Caco-2 (cell line): ENCODE data around the gene ASB10. TPM values are rescaled to one million over a fixed set of nuclear protein-coding genes. Genes with fewer than 3 reads are reported as not detected.

ENCODE experiments used
- BruUV-seq: library from RNA; stranded (reverse); fragments of 400-500 nt; replicated peaks from 2 replicates; lab custom pipeline; 2021; lab: Mats Ljungman, UMichigan
- CTCF ChIA-PET: fragments of 300-600 bp; sonication (Branson Sonifier 250); formaldehyde crosslinking; loops from one replicate; lab custom pipeline; 2022; ENCODE audit warnings: antibody characterized with exemption; lab: Charles Lee
- POLR2A ChIA-PET: fragments of 300-600 bp; sonication (Branson Sonifier 250); formaldehyde crosslinking; loops from one replicate; lab custom pipeline; 2022; ENCODE audit warnings: antibody characterized with exemption; lab: Charles Lee
- DNase-seq, 2 experiments: peaks; one replicate each; pipeline versions ENCODE4 v3.0.0 to v3.0.0-alpha.2; 2020 to 2022
- H3K27me3 ChIP-seq: replicated peaks from 2 replicates; pipeline ENCODE4 v1.6.0; 2011; ENCODE audit warnings: low read length; ENCODE audit not compliant: control insufficient read depth, insufficient read depth
- H3K36me3 ChIP-seq: 2 replicates; pipeline ENCODE4 v1.5.1; 2011; ENCODE audit warnings: low read length; ENCODE audit not compliant: control insufficient read depth, insufficient read depth
- H3K4me1 ChIP-seq: fragments of 250-450 bp; sonication (Bioruptor Pico); 2 replicates; pipeline ENCODE4 v1.5.1; 2020; ENCODE audit warnings: mild to moderate bottlenecking
- H3K4me3 ChIP-seq: 2 replicates; pipeline ENCODE4 v1.5.1; 2011; ENCODE audit warnings: low read depth, mild to moderate bottlenecking, control low read depth, low read length
- H3K9me3 ChIP-seq: fragments of 250-450 bp; sonication (Bioruptor Pico); 2 replicates; pipeline ENCODE4 v1.5.1; 2020; ENCODE audit warnings: mild to moderate bottlenecking, moderate library complexity
- H3K27ac Mint-ChIP-seq: one replicate; pipeline ENCODE4 v1.8.0; 2022; ENCODE audit warnings: mixed read lengths; ENCODE audit not compliant: unreplicated experiment
- H3K27me3 Mint-ChIP-seq: one replicate; pipeline ENCODE4 v1.8.0; 2022; ENCODE audit warnings: mixed read lengths; ENCODE audit not compliant: insufficient read depth, unreplicated experiment
- H3K36me3 Mint-ChIP-seq: one replicate; pipeline ENCODE4 v1.8.0; 2022; ENCODE audit warnings: mild to moderate bottlenecking, mixed read lengths; ENCODE audit not compliant: insufficient read depth, unreplicated experiment
- H3K4me1 Mint-ChIP-seq: one replicate; pipeline ENCODE4 v1.8.0; 2022; ENCODE audit warnings: low read depth, mixed read lengths; ENCODE audit not compliant: unreplicated experiment
- H3K4me3 Mint-ChIP-seq: one replicate; pipeline ENCODE4 v1.8.0; 2022; ENCODE audit warnings: mild to moderate bottlenecking, moderate library complexity, mixed read lengths; ENCODE audit not compliant: unreplicated experiment
- H3K9me3 Mint-ChIP-seq: one replicate; pipeline ENCODE4 v1.8.0; 2022; ENCODE audit warnings: mixed read lengths; ENCODE audit not compliant: unreplicated experiment
- CTCF ChIP-seq, 2 experiments: fragments of 200-600 bp in 1 of 2; IDR thresholded peaks; 1 replicate in 1 of 2; 2 replicates in 1 of 2; pipeline versions ENCODE4 v1.5.1 to v1.8.0; 2011 to 2022; ENCODE audit warnings: antibody characterized with exemption in 1 of 2, control low read depth in 1 of 2, inconsistent platforms in 1 of 2, low read depth in 1 of 2, low read length in 1 of 2, mild to moderate bottlenecking in 1 of 2, moderate library complexity in 1 of 2; ENCODE audit not compliant: insufficient read depth in 1 of 2, severe bottlenecking in 1 of 2, unreplicated experiment in 1 of 2
- intact Hi-C: fragments of 100-400 bp; cut with micrococcal nuclease; formaldehyde crosslinking; loops from one replicate; pipeline ENCODE4 v1.10.0; 2022; ENCODE audit not compliant: unreplicated experiment
- total RNA-seq: library from RNA; stranded (reverse); gene quantifications from 2 replicates; pipeline ENCODE4 v1.2.3, GENCODE V29; 2022

Gene ASB10
- total RNA-seq, 1 experiment from 2014 or later = not detected

DNA sequence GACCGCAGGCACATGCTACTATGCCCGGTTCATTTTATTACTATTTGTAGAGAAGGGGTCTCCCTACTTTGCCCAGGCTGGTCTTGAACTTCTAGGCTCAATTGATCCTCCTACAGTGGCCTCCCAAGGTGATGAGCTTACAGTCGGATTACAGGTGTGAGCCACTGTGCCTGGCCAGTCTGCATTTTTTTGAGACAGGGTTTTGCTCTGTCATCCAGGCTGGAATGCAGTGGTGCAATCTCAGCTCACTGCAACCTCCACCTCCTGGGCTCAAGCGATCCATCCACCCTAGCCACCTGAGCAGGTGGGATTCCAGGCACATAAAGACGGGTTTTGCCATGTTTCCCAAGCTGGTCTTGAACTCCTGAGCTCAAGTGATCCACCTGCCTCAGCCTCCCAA is 25.6 kb upstream of the ASB10 start:
- DNase-seq = peak in 1 of 2 experiments; percentile 31
- Histone ChIP-seq H3K36me3 (no peaks in the 10 kb centered on the region), H3K4me1 (no peaks in the 10 kb centered on the region), H3K4me3 (no peak overlapping the region), H3K9me3 (no peaks in the 10 kb centered on the region), H3K27me3 (no peaks in the 10 kb centered on the region)
- Mint-ChIP-seq H3K9me3 (no peaks in the 10 kb centered on the region), H3K27ac (no peak overlapping the region), H3K4me1 (peaks cover 8% of the 10 kb centered on the region), H3K4me3 (no peak overlapping the region), H3K36me3 (peaks cover 55% of the 10 kb centered on the region), H3K27me3 (peaks cover 3% of the 10 kb centered on the region)
- CTCF ChIA-PET = no interaction called here
- TF ChIP-seq CTCF (IDR thresholded peaks at IDR 0.05; ENCODE audit: insufficient read depth in 1 of 2, low read depth in 1 of 2, low read length in 1 of 2, severe bottlenecking in 1 of 2, unreplicated experiment in 1 of 2) = no peak
- no TSS peak for BruUV-seq
- POLR2A ChIA-PET = interaction anchor here (0.8 kb wide), 1 partner anchor 14 kb away, joined by 3 read pairs; the partner anchor contains the start of gene ABCF2
- intact Hi-C loops = no loop called here

- H3K27ac Mint-ChIP-seq = no peak overlapping the region
- BruUV-seq = no TSS peak
Observed at GRCh38 chr7:151211155-151211772, 24.2 kb upstream of the ASB10 start.

More at GRCh38 chr7:151211155-151211772, 24.2 kb upstream of the ASB10 start:
- Histone ChIP-seq H3K4me3 (no peak overlapping the region), H3K4me1 (no peaks in the 10 kb centered on the region), H3K27me3 (no peaks in the 10 kb centered on the region), H3K36me3 (no peaks in the 10 kb centered on the region), H3K9me3 (no peaks in the 10 kb centered on the region)
- intact Hi-C loops = no loop called here
- Mint-ChIP-seq H3K4me3 (no peak overlapping the region), H3K27me3 (peaks cover 3% of the 10 kb centered on the region), H3K9me3 (no peaks in the 10 kb centered on the region), H3K36me3 (peaks cover 42% of the 10 kb centered on the region), H3K4me1 (peaks cover 8% of the 10 kb centered on the region)
- ChIA-PET POLR2A (no interaction called here), CTCF (interaction anchor here (0.6 to 1.2 kb wide), 4 partner anchors 16 to 198 kb away, joined by 3 to 8 read pairs (median 3); partner anchors contain the start of genes ABCF2 and WDR86)
- no peak for TF ChIP-seq CTCF (IDR thresholded peaks at IDR 0.05; ENCODE audit: insufficient read depth in 1 of 2, low read depth in 1 of 2, low read length in 1 of 2, severe bottlenecking in 1 of 2, unreplicated experiment in 1 of 2)
- DNase-seq = no peak
